SK-N-MC (cell line): ENCODE data around the gene PPP4R4.

Experiments used
- FOXP2 ChIP-seq: optimal IDR thresholded peaks from 2 replicates; pipeline ENCODE3; 2011; ENCODE audit warnings: mild to moderate bottlenecking, moderate library complexity; ENCODE audit not compliant: insufficient read depth; ENCODE audit errors: extremely low read length, control extremely low read depth
- POLR2AphosphoS5 ChIP-seq: IDR thresholded peaks from 2 replicates; pipeline ENCODE4 v1.6.1; 2012; ENCODE audit warnings: mild to moderate bottlenecking, low read depth, low read length, borderline replicate concordance

- TF ChIP-seq FOXP2 (no peak), POLR2AphosphoS5 (no peak)
Observed at GRCh38 chr14:94180655-94181271, 6.6 kb downstream of the PPP4R4 start.
